Measurements from ENCODE around the gene C17orf114.

C17orf114 gene

GRCh38 chr17:4777969-4778760 is 24.0 kb downstream of the C17orf114 start:
- H3K27ac ChIP-seq, result peak overlapping the region; percentile 78
- no peaks in the 10 kb centered on the region for H3K9me3 ChIP-seq (ENCODE audit: low read depth)
- no peaks in the 10 kb centered on the region for H3K27me3 ChIP-seq
- DNase-seq (ENCODE audit: low spot score), result peak; percentile 58
- no peak overlapping the region for H3K4me3 ChIP-seq
- peaks cover 3% of the 10 kb centered on the region for H3K4me1 ChIP-seq (ENCODE audit: insufficient read depth)
- no peaks in the 10 kb centered on the region for H4K20me1 ChIP-seq (ENCODE audit: insufficient read depth, poor library complexity, severe bottlenecking)
- no peaks in the 10 kb centered on the region for H3K9me2 ChIP-seq (replicated peaks; ENCODE audit: insufficient read depth)
- no peaks in the 10 kb centered on the region for H3K79me2 ChIP-seq
- no peak overlapping the region for H2AFZ ChIP-seq
- H3K4me2 ChIP-seq, result no peak overlapping the region
- no peaks in the 10 kb centered on the region for H3K36me3 ChIP-seq (replicated peaks; ENCODE audit: insufficient read depth, low read depth)
- no peak for TF ChIP-seq CTCF (IDR thresholded peaks at IDR 0.05; ENCODE audit: poor library complexity)
- TF ChIP-seq EZH2phosphoT487 (IDR thresholded peaks at IDR 0.05; ENCODE audit: low read depth, severe bottlenecking, unreplicated experiment), result no peak
- TF ChIP-seq EZH2 (IDR thresholded peaks at IDR 0.05; ENCODE audit: borderline replicate concordance), result no peak
- WGBS (ENCODE audit: low lambda C conversion rate, missing lambda C conversion rate), result 41% methylated on average over 9 of the region's 9 CpGs

GRCh38 chr17:4772235-4772613 is 29.9 kb downstream of the C17orf114 start:
- peak overlapping the region; percentile 62 for H3K4me2 ChIP-seq
- H3K9me2 ChIP-seq (replicated peaks; ENCODE audit: insufficient read depth), result no peaks in the 10 kb centered on the region
- no peaks in the 10 kb centered on the region for H3K36me3 ChIP-seq (replicated peaks; ENCODE audit: insufficient read depth, low read depth)
- H3K4me1 ChIP-seq (ENCODE audit: insufficient read depth), result peaks cover 9% of the 10 kb centered on the region
- no peaks in the 10 kb centered on the region for H3K79me2 ChIP-seq
- H3K9me3 ChIP-seq (ENCODE audit: low read depth), result no peaks in the 10 kb centered on the region
- TF ChIP-seq EZH2 (IDR thresholded peaks at IDR 0.05; ENCODE audit: borderline replicate concordance) (no peak), CTCF (IDR thresholded peaks at IDR 0.05; ENCODE audit: poor library complexity) (no peak), EZH2phosphoT487 (IDR thresholded peaks at IDR 0.05; ENCODE audit: low read depth, severe bottlenecking, unreplicated experiment) (no peak)
- no peak overlapping the region for H3K4me3 ChIP-seq
- no peaks in the 10 kb centered on the region for H4K20me1 ChIP-seq (ENCODE audit: insufficient read depth, poor library complexity, severe bottlenecking)
- 75% methylated on average over 10 of the region's 10 CpGs for WGBS (ENCODE audit: low lambda C conversion rate, missing lambda C conversion rate)
- H2AFZ ChIP-seq, result no peak overlapping the region
- peak overlapping the region; percentile 78 for H3K27ac ChIP-seq
- no peak for DNase-seq (ENCODE audit: low spot score)
- no peaks in the 10 kb centered on the region for H3K27me3 ChIP-seq

GRCh38 chr17:4771519-4772234 is 30.5 kb downstream of the C17orf114 start, which contains the start of gene TM4SF5:
TSS of gene TM4SF5 (plus strand) at chr17:4771886. CDS start at chr17:4771923, 37 bp downstream.
- Histone ChIP-seq H3K4me3 (no peak within 1 kb of the TSS), H3K27ac (peak within 1 kb of the TSS; percentile 78), H3K9me2 (replicated peaks; ENCODE audit: insufficient read depth) (no peaks in the 10 kb centered on the region), H3K79me2 (no peaks in the 10 kb centered on the region), H3K27me3 (no peaks in the 10 kb centered on the region), H3K9me3 (ENCODE audit: low read depth) (no peaks in the 10 kb centered on the region), H3K36me3 (replicated peaks; ENCODE audit: insufficient read depth, low read depth) (no peaks in the 10 kb centered on the region), H3K4me2 (peak within 1 kb of the TSS; percentile 62), H3K4me1 (ENCODE audit: insufficient read depth) (peaks cover 9% of the 10 kb centered on the region), H2AFZ (no peak within 1 kb of the TSS), H4K20me1 (ENCODE audit: insufficient read depth, poor library complexity, severe bottlenecking) (no peaks in the 10 kb centered on the region)
- peak; percentile 81 for DNase-seq (ENCODE audit: low spot score)
- TF ChIP-seq EZH2 (IDR thresholded peaks at IDR 0.05; ENCODE audit: borderline replicate concordance) (no peak), EZH2phosphoT487 (IDR thresholded peaks at IDR 0.05; ENCODE audit: low read depth, severe bottlenecking, unreplicated experiment) (no peak), CTCF (IDR thresholded peaks at IDR 0.05; ENCODE audit: poor library complexity) (no peak)
- 68% methylated on average over 13 of the region's 13 CpGs for WGBS (ENCODE audit: low lambda C conversion rate, missing lambda C conversion rate)
